ENCODE measurements around the gene RABGEF1. TPM values are rescaled to one million over a fixed set of nuclear protein-coding genes. Genes with fewer than 3 reads are reported as not detected.
"Not testable (repeated sequence)": the region's sequence is repeated elsewhere in the genome, so short reads cannot be mapped to it uniquely, and the experiment has no call there.

The RABGEF1 gene
- total RNA-seq, 2 donors from 2014 or later = 16.3 to 25.5 TPM

DNA sequence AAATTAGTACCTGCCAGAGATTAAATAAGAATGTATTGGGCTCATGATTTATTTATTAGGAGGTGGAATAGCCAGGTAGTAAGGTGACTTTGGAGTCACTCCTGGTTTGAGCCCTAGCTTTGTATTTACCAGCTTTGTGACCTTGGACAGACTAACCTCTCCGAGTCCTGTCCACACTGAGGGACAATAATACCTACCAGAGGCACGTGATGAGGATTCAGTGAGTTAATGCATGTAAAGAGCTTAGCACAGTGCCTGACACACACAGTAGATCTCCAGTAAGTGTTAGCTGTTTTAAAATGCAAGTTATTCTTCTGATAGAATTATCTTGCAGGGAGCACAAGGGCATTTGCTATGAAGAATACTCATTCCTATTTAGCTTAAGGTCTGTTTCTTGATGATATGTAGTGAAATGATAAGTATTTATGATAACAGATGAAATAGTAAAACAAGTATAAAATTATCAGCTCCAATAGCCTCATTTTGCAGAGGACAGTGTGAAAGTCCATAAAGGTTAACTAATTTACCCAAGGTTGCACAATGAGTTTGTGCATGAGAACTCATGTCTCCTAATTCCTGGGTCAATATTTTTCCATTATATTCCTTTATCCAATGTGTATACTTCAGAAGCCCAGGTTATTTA is 36.4 kb downstream of the RABGEF1 start:
- TF ChIP-seq, protein P1, sequence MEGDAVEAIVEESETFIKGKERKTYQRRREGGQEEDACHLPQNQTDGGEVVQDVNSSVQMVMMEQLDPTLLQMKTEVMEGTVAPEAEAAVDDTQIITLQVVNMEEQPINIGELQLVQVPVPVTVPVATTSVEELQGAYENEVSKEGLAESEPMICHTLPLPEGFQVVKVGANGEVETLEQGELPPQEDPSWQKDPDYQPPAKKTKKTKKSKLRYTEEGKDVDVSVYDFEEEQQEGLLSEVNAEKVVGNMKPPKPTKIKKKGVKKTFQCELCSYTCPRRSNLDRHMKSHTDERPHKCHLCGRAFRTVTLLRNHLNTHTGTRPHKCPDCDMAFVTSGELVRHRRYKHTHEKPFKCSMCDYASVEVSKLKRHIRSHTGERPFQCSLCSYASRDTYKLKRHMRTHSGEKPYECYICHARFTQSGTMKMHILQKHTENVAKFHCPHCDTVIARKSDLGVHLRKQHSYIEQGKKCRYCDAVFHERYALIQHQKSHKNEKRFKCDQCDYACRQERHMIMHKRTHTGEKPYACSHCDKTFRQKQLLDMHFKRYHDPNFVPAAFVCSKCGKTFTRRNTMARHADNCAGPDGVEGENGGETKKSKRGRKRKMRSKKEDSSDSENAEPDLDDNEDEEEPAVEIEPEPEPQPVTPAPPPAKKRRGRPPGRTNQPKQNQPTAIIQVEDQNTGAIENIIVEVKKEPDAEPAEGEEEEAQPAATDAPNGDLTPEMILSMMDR (IDR thresholded peaks at IDR 0.05) = no peak
- Histone ChIP-seq H3K4me1 (no peaks in the 10 kb centered on the region), H3K36me3 (peaks cover 37% of the 10 kb centered on the region), H3K9me3 (no peaks in the 10 kb centered on the region), H3K27me3 (no peaks in the 10 kb centered on the region), H3K27ac (no peak overlapping the region), H3K4me3 (no peak overlapping the region)
- no peak for DNase-seq (ENCODE audit: low spot score)

DNA sequence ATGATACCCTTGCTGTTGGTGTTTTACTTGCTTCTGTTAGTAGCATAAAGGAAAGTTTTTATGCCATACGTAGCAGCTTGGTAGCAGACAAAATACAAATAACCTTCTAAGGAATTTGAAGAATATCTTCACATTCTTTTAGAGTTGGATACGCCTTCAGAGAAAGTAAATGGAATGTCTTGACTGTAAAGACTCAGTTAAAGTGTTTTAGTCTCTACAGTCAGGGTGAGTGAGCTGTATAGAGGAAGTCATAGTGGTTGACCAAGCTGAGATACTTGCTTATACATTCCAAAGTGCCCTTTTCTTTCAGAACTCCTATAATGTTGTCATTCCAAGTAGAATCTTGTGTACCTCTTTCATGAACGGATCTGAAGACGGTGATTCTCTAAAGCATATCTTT is 37.7 kb downstream of the RABGEF1 start:
- no peaks in the 10 kb centered on the region for H3K27me3 ChIP-seq
- TF ChIP-seq, protein P1 (IDR thresholded peaks at IDR 0.05) = no peak
- no peak for DNase-seq (ENCODE audit: low spot score)
- no peak overlapping the region for H3K4me3 ChIP-seq
- peaks cover 37% of the 10 kb centered on the region for H3K36me3 ChIP-seq
- no peaks in the 10 kb centered on the region for H3K9me3 ChIP-seq
- no peaks in the 10 kb centered on the region for H3K4me1 ChIP-seq
- H3K27ac ChIP-seq = no peak overlapping the region

DNA sequence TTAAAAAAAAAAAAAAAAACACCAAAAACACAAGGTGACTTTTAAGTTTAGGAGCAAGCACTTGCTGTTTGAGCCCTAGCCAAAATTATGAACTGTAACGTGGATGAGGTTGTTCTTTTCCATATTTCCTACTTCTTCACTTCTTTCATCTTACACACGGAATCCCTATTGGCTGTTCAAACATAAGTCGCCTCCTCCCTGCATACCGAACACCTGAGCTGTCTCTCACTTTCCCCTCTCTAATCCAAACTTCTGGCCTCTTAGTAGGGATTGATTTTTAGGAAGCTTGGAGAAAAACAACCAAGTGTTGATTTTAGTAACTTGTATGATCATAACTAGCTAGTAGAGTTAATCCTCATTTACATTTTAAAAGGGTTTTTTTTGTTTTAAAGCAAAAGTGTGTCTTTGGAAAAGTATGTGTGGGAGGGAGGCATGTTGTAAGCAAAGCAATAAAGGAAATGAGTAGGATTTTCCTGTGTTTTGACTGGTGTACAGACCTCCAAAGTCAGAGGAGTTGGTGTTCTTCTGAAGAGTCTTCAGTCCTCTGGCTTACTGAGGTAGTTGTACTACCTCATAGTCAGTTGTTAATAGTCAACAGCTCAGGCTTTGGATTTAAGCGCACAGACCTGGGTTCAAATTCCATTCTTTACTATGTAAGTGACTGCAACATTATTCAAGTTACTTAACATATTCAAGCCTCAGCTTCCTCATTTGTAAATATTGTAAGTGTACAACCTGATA is 39.3 kb downstream of the RABGEF1 start:
- Histone ChIP-seq H3K4me1 (no peaks in the 10 kb centered on the region), H3K36me3 (peaks cover 36% of the 10 kb centered on the region), H3K9me3 (no peaks in the 10 kb centered on the region), H3K27me3 (no peaks in the 10 kb centered on the region), H3K4me3 (no peak overlapping the region), H3K27ac (no peak overlapping the region)
- no peak for DNase-seq (ENCODE audit: low spot score)
- TF ChIP-seq, protein P1 (IDR thresholded peaks at IDR 0.05) = no peak

DNA sequence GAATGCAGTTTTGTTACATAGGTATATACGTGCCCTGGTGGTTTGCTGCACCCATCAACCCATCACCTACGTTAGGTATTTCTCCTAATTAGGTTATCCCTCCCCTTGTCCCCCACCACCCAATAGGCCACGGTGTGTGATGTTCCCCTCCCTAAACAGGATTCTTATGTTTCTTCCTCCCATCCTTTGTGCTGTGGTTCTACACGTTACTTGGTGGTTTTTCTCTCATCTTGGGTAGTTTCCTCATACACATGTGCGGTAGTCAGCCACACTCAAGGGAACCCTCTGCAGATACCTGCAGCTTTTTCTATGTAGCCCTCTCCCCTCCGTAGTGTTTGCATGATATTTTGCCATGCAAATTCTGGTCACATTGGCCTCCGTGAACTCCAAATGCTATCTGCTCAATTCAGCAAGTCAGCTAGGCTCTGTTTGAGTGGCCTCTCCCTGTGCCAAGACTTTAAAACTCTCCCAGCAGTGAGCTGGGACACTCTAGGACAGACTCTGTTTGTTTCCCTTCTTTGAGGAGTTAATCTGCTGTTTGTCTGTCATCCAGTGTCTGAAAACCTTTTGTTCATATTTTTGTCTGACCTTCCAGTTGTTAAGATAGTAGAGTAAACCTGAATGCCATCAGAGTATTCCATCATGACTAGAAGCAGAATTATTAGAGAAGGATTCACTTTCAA is 41.0 kb downstream of the RABGEF1 start:
- H3K9me3 ChIP-seq = no peaks in the 10 kb centered on the region
- H3K4me1 ChIP-seq = no peaks in the 10 kb centered on the region
- H3K4me3 ChIP-seq = no peak overlapping the region
- no peak overlapping the region for H3K27ac ChIP-seq
- TF ChIP-seq, protein P1 (IDR thresholded peaks at IDR 0.05) = no peak
- no peak for DNase-seq (ENCODE audit: low spot score)
- peaks cover 26% of the 10 kb centered on the region for H3K36me3 ChIP-seq
- no peaks in the 10 kb centered on the region for H3K27me3 ChIP-seq

- H3K9me3 ChIP-seq; H3K4me1 ChIP-seq; H3K27ac ChIP-seq; H3K4me3 ChIP-seq; DNase-seq (ENCODE audit: low spot score); H3K27me3 ChIP-seq: not testable (repeated sequence)
- H3K36me3 ChIP-seq = peaks cover 20% of the 10 kb centered on the region
These were observed 42.3 kb downstream of the RABGEF1 start for GRCh38 chr7:66782875-66783274.

DNA sequence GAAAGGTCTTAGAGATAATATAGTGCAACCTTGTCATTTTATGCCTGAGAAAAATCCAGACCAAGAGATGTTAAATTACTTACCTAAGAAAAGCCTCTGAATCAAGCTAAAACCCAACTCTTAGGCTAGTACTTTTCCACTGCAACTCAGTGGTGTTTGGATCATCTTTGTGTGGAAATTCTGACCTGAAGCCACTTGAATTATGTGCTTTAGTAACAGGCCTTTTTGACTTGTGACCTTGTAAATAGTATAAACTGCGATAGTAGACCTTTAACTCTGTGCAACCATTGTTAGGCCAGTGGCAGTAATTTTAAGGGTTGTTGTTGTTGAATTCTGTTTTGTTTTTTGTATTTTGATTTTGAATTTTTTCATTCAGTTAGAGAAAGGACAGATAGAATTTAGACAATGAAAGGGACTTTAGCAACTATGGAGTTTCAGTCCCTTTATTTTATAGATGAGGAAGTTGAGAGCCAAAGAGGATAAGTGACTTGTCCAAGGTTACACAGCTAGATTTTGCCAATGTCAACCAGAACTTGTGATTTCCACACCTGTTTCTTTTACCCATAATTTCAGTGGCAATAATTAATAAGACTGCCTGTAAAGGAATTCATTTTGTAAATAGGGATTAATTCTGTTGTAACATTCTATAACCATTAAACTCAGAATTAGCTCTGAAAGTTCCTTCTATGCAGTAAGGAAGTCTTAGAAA is 43.5 kb downstream of the RABGEF1 start:
- peaks cover 25% of the 10 kb centered on the region for H3K36me3 ChIP-seq
- not testable (repeated sequence) for H3K9me3 ChIP-seq, H3K27ac ChIP-seq

More for the DNA sequence above, 43.5 kb downstream of the RABGEF1 start:
- not testable (repeated sequence) for H3K27me3 ChIP-seq; H3K4me1 ChIP-seq; H3K4me3 ChIP-seq; DNase-seq (ENCODE audit: low spot score)
